ENCODE measurements around the gene N4BP2. TPM values are rescaled to one million over a fixed set of nuclear protein-coding genes. Genes with fewer than 3 reads are reported as not detected.
A peak's percentile ranks its signal among the peaks of the same experiment; 100 is the strongest.

The N4BP2 gene
- total and polyA plus RNA-seq, 4 donors, result 1.8 to 33.6 (median 5.9) TPM

GRCh38 chr4:40178672-40179071 lies 122.0 kb downstream of the N4BP2 start:
- 61 to 80% methylated on average over 5 of the region's 5 CpGs for WGBS, 2 donors

GRCh38 chr4:40179360-40179759 lies 122.7 kb downstream of the N4BP2 start:
- no peaks in the 10 kb centered on the region for H3K36me3 ChIP-seq (ENCODE audit: control insufficient read depth in 4 of 4, insufficient read depth in 4 of 4, low read length in 4 of 4)
- WGBS, 2 donors, result 89 to 100% methylated on average over 1 of the region's 1 CpG
- no peak for TF ChIP-seq CTCF (IDR thresholded peaks at IDR 0.05; ENCODE audit: control extremely low read depth, extremely low read depth)
- ATAC-seq (ENCODE audit: insufficient read depth, low FRiP score) (no peak), DNase-seq (no peak)
- H3K4me1 ChIP-seq (ENCODE audit: control insufficient read depth in 5 of 5, insufficient read depth in 5 of 5, low read length in 5 of 5), result no peaks in the 10 kb centered on the region
- H3K4me3 ChIP-seq, result no peak overlapping the region
- no peak overlapping the region for H3K27ac ChIP-seq (ENCODE audit: low read depth in 1 of 2, low read length in 1 of 2)
- H3K9ac ChIP-seq (ENCODE audit: insufficient read depth in 1 of 2, low read length in 2 of 2), result no peak overlapping the region
- no peaks in the 10 kb centered on the region for H3K9me3 ChIP-seq (ENCODE audit: control insufficient read depth in 4 of 4, insufficient read depth in 3 of 4, low read length in 3 of 4)
- no peaks in the 10 kb centered on the region for H3K27me3 ChIP-seq (ENCODE audit: control insufficient read depth in 3 of 3, insufficient read depth in 3 of 3, low read length in 2 of 3)

More at GRCh38 chr4:40178672-40179071, 122.0 kb downstream of the N4BP2 start:
- Histone ChIP-seq H3K4me1 (ENCODE audit: control insufficient read depth in 5 of 5, insufficient read depth in 5 of 5, low read length in 5 of 5) (no peaks in the 10 kb centered on the region), H3K9ac (ENCODE audit: insufficient read depth in 1 of 2, low read length in 2 of 2) (no peak overlapping the region), H3K27ac (ENCODE audit: low read depth in 1 of 2, low read length in 1 of 2) (no peak overlapping the region), H3K4me3 (no peak overlapping the region), H3K36me3 (ENCODE audit: control insufficient read depth in 4 of 4, insufficient read depth in 4 of 4, low read length in 4 of 4) (no peaks in the 10 kb centered on the region), H3K9me3 (ENCODE audit: control insufficient read depth in 4 of 4, insufficient read depth in 3 of 4, low read length in 3 of 4) (no peaks in the 10 kb centered on the region), H3K27me3 (ENCODE audit: control insufficient read depth in 3 of 3, insufficient read depth in 3 of 3, low read length in 2 of 3) (no peaks in the 10 kb centered on the region)
- DNase-seq (peak in 1 of 3 donors; percentile 39), ATAC-seq (ENCODE audit: insufficient read depth, low FRiP score) (no peak)
- no peak for TF ChIP-seq CTCF (IDR thresholded peaks at IDR 0.05; ENCODE audit: control extremely low read depth, extremely low read depth)

GRCh38 chr4:40180356-40180755 lies 123.7 kb downstream of the N4BP2 start:
- no peaks in the 10 kb centered on the region for H3K36me3 ChIP-seq (ENCODE audit: control insufficient read depth in 4 of 4, insufficient read depth in 4 of 4, low read length in 4 of 4)
- H3K9me3 ChIP-seq (ENCODE audit: control insufficient read depth in 4 of 4, insufficient read depth in 3 of 4, low read length in 3 of 4), result no peaks in the 10 kb centered on the region
- DNase-seq, result no peak
- 7 to 31% methylated on average over 1 of the region's 1 CpG for WGBS, 2 donors
- H3K4me3 ChIP-seq, result no peak overlapping the region
- TF ChIP-seq CTCF (IDR thresholded peaks at IDR 0.05; ENCODE audit: control extremely low read depth, extremely low read depth), result no peak
- no peak overlapping the region for H3K27ac ChIP-seq (ENCODE audit: low read depth in 1 of 2, low read length in 1 of 2)
- H3K4me1 ChIP-seq (ENCODE audit: control insufficient read depth in 5 of 5, insufficient read depth in 5 of 5, low read length in 5 of 5), result no peaks in the 10 kb centered on the region
- H3K9ac ChIP-seq (ENCODE audit: insufficient read depth in 1 of 2, low read length in 2 of 2), result no peak overlapping the region
- no peak for ATAC-seq (ENCODE audit: insufficient read depth, low FRiP score)
- no peaks in the 10 kb centered on the region for H3K27me3 ChIP-seq (ENCODE audit: control insufficient read depth in 3 of 3, insufficient read depth in 3 of 3, low read length in 2 of 3)

GRCh38 chr4:40182001-40182400 lies 125.4 kb downstream of the N4BP2 start:
- no peak for TF ChIP-seq CTCF (IDR thresholded peaks at IDR 0.05; ENCODE audit: control extremely low read depth, extremely low read depth)
- ATAC-seq (ENCODE audit: insufficient read depth, low FRiP score), result no peak
- Histone ChIP-seq H3K9me3 (ENCODE audit: control insufficient read depth in 4 of 4, insufficient read depth in 3 of 4, low read length in 3 of 4) (no peaks in the 10 kb centered on the region), H3K9ac (ENCODE audit: insufficient read depth in 1 of 2, low read length in 2 of 2) (no peak overlapping the region), H3K27ac (ENCODE audit: low read depth in 1 of 2, low read length in 1 of 2) (no peak overlapping the region), H3K4me1 (ENCODE audit: control insufficient read depth in 5 of 5, insufficient read depth in 5 of 5, low read length in 5 of 5) (no peaks in the 10 kb centered on the region), H3K4me3 (no peak overlapping the region), H3K27me3 (ENCODE audit: control insufficient read depth in 3 of 3, insufficient read depth in 3 of 3, low read length in 2 of 3) (no peaks in the 10 kb centered on the region), H3K36me3 (ENCODE audit: control insufficient read depth in 4 of 4, insufficient read depth in 4 of 4, low read length in 4 of 4) (no peaks in the 10 kb centered on the region)
- 85 to 86% methylated on average over 4 of the region's 4 CpGs for WGBS, 2 donors
- DNase-seq, result no peak

Measured in lung (tissue), 12 donors.